ENCODE data around the gene CSN3. TPM values are rescaled to one million over a fixed set of nuclear protein-coding genes. Genes with fewer than 3 reads are reported as not detected.
"Not testable (repeated sequence)": the region's sequence is repeated elsewhere in the genome, so short reads cannot be mapped to it uniquely, and the experiment has no call there.

CSN3 gene, protein sequence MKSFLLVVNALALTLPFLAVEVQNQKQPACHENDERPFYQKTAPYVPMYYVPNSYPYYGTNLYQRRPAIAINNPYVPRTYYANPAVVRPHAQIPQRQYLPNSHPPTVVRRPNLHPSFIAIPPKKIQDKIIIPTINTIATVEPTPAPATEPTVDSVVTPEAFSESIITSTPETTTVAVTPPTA
- polyA plus RNA-seq, result not detected

DNA sequence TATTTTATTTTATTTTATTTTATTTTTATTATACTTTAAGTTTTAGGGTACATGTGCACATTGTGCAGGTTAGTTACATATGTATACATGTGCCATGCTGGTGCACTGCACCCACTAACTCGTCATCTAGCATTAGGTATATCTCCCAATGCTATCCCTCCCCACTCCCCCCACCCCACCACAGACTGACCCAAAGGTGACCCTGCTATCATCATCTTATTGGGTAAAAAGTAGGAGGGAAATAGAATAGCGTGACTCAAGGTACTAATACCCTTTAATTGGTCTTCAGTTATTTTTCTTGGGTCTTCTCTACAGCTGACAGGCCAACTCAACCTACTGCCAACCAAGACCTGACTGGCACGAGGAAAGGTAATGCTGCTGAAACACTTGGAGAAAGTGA, at the start of gene CSN3:
Gene CSN3, plus strand, starts transcription at position 301 of the 400 bp plus-strand sequence. CDS start 2,223 bp downstream, outside the sequence.
- H3K27ac Mint-ChIP-seq, H3K4me3 Mint-ChIP-seq, H3K9me3 Mint-ChIP-seq, H3K4me1 Mint-ChIP-seq, H3K27me3 Mint-ChIP-seq, H3K36me3 Mint-ChIP-seq: not testable (repeated sequence)

DNA sequence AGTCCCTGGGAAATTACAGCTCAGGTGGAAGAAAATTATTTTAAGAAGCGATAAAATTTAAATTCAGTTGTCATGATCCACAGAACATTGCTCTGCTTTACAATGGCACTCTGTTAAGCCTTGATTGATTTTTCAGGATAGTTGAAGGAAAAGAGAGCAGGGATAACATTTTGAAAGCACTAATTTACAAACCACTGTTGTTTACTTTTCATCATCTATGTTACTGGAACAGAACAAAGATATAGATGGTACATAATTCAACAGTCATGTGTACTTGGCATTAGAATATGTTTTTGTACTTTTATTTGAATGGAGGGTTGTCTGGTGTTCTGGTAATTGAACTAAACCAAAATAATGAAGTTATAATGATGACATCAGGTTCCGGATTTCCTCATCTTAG, 49.5 kb upstream of the CSN3 start:
- Mint-ChIP-seq H3K27ac (no peak overlapping the region), H3K4me3 (no peak overlapping the region), H3K9me3 (peaks cover 0 to 4% (median 0%) of the 10 kb centered on the region in 3 donors), H3K27me3 (no peaks in the 10 kb centered on the region), H3K36me3 (no peaks in the 10 kb centered on the region), H3K4me1 (no peaks in the 10 kb centered on the region)

- Mint-ChIP-seq H3K36me3 (no peaks in the 10 kb centered on the region), H3K27me3 (no peaks in the 10 kb centered on the region), H3K4me3 (no peak within 1 kb of the TSS), H3K27ac (no peak within 1 kb of the TSS), H3K4me1 (no peaks in the 10 kb centered on the region), H3K9me3 (peaks cover 0 to 4% (median 0%) of the 10 kb centered on the region in 3 donors)
Measured at GRCh38 chr4:70195425-70195824, 47.0 kb upstream of the CSN3 start, which contains the start of gene ODAM. TSS of gene ODAM (plus strand) at chr4:70195725. CDS start at chr4:70196544, 819 bp downstream.

- Mint-ChIP-seq H3K4me1 (no peaks in the 10 kb centered on the region), H3K27me3 (no peaks in the 10 kb centered on the region), H3K9me3 (no peaks in the 10 kb centered on the region), H3K36me3 (no peaks in the 10 kb centered on the region), H3K27ac (no peak overlapping the region), H3K4me3 (no peak overlapping the region)
Measured at GRCh38 chr4:70196857-70197256, 45.5 kb upstream of the CSN3 start.

DNA sequence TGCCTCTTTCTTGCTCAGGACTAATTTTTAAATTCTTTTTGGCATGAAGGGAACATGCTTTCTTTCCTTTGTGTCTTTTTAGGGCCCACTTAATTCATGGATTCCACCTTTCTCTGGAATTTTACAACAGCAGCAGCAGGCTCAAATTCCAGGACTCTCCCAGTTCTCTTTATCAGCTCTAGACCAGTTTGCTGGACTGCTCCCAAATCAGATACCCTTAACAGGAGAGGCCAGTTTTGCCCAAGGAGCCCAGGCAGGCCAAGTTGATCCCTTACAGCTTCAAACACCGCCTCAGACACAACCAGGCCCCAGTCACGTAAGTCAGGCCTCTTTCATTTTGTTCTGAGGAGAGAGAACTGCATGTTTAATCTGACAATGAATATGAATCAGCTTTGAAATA, 44.6 kb upstream of the CSN3 start:
- Mint-ChIP-seq H3K36me3 (no peaks in the 10 kb centered on the region), H3K27ac (no peak overlapping the region), H3K4me1 (no peaks in the 10 kb centered on the region), H3K9me3 (no peaks in the 10 kb centered on the region), H3K4me3 (no peak overlapping the region), H3K27me3 (no peaks in the 10 kb centered on the region)

GRCh38 chr4:70203601-70204000, 38.8 kb upstream of the CSN3 start:
- Mint-ChIP-seq H3K4me1 (no peaks in the 10 kb centered on the region), H3K36me3 (no peaks in the 10 kb centered on the region), H3K27me3 (no peaks in the 10 kb centered on the region), H3K27ac (no peak overlapping the region), H3K4me3 (no peak overlapping the region), H3K9me3 (peaks cover 0 to 3% (median 0%) of the 10 kb centered on the region in 3 donors)

- not testable (repeated sequence) for H3K36me3 Mint-ChIP-seq, H3K27ac Mint-ChIP-seq, H3K27me3 Mint-ChIP-seq, H3K4me1 Mint-ChIP-seq, H3K4me3 Mint-ChIP-seq, H3K9me3 Mint-ChIP-seq
Measured at GRCh38 chr4:70212752-70213151, 29.6 kb upstream of the CSN3 start.

DNA sequence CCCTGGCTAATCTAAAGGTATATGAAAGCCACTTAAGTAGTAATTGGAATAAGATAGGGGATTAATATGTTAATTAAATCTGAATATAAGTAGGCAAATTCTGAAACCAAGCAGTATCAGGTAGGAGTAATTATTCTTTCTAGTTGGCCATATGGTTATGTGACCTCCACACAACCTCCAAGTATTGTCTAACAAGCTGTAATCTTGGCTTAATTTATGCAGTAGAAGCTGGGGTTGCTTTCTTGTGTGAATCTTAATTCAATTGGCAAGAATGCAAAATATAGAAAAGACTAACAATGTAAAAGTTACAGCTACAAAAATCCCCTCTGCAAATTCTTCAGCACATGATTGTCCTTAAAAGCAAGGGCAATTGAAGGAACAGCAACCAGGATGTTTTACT, 26.3 kb upstream of the CSN3 start:
- not testable (repeated sequence) for H3K36me3 Mint-ChIP-seq, H3K4me3 Mint-ChIP-seq, H3K9me3 Mint-ChIP-seq, H3K4me1 Mint-ChIP-seq, H3K27me3 Mint-ChIP-seq, H3K27ac Mint-ChIP-seq

DNA sequence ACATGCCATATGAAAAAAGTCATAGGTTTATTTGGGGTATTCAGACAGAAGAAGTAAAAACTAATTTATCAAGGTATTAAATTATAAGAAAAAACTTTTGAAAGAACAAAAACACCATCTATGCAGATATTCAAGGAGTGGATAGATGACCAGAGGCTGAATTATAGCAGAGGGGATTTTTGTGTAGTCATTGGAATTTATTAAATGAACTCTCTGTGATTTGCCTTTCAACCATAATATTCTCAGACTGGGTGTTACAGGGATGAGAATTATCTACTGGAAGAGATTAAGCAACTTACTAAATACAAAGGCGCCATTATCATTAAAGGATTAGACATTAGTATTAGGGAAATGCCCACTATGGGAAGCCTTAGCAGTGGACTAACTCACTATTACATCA, 25.8 kb upstream of the CSN3 start:
- not testable (repeated sequence) for H3K27ac Mint-ChIP-seq, H3K4me3 Mint-ChIP-seq, H3K36me3 Mint-ChIP-seq, H3K27me3 Mint-ChIP-seq, H3K9me3 Mint-ChIP-seq, H3K4me1 Mint-ChIP-seq

GRCh38 chr4:70221389-70221788, 21.0 kb upstream of the CSN3 start:
- not testable (repeated sequence) for H3K27me3 Mint-ChIP-seq, H3K27ac Mint-ChIP-seq, H3K4me3 Mint-ChIP-seq, H3K36me3 Mint-ChIP-seq, H3K4me1 Mint-ChIP-seq, H3K9me3 Mint-ChIP-seq

GRCh38 chr4:70221818-70222217, 20.6 kb upstream of the CSN3 start:
- H3K36me3 Mint-ChIP-seq, H3K9me3 Mint-ChIP-seq, H3K4me1 Mint-ChIP-seq, H3K27ac Mint-ChIP-seq, H3K4me3 Mint-ChIP-seq, H3K27me3 Mint-ChIP-seq: not testable (repeated sequence)

- Mint-ChIP-seq H3K27ac (peak within 1 kb of the TSS in 1 of 3 donors; percentile 51), H3K9me3 (peaks cover 0 to 4% (median 3%) of the 10 kb centered on the region in 3 donors), H3K4me1 (no peaks in the 10 kb centered on the region), H3K27me3 (no peaks in the 10 kb centered on the region), H3K4me3 (no peak within 1 kb of the TSS), H3K36me3 (no peaks in the 10 kb centered on the region)
Measured at GRCh38 chr4:70225824-70226223, 16.6 kb upstream of the CSN3 start, which contains the start of gene FDCSP. TSS of gene FDCSP (plus strand) at chr4:70226124. CDS start at chr4:70231195, 5,071 bp downstream.

DNA sequence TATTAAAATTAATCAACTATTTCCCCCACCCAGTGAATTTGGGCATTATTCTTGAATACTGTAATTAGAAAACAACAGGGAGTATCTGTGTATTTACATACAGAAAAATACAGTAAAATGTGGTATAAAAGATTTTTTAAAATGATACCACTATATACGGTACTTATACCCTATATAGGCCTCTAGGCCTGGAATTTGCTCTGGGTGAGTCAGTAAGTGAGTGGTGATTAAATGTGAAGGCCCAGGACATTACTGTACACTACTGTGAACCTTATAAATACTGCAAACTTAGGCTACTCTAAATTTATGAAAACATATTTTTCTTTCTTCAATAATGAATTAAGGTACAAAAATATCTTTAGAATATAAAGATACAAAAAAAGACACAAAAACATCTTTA, 6.3 kb upstream of the CSN3 start:
- Mint-ChIP-seq H3K27ac (no peak overlapping the region), H3K36me3 (no peaks in the 10 kb centered on the region), H3K9me3 (no peaks in the 10 kb centered on the region), H3K27me3 (no peaks in the 10 kb centered on the region), H3K4me3 (no peak overlapping the region), H3K4me1 (no peaks in the 10 kb centered on the region)

DNA sequence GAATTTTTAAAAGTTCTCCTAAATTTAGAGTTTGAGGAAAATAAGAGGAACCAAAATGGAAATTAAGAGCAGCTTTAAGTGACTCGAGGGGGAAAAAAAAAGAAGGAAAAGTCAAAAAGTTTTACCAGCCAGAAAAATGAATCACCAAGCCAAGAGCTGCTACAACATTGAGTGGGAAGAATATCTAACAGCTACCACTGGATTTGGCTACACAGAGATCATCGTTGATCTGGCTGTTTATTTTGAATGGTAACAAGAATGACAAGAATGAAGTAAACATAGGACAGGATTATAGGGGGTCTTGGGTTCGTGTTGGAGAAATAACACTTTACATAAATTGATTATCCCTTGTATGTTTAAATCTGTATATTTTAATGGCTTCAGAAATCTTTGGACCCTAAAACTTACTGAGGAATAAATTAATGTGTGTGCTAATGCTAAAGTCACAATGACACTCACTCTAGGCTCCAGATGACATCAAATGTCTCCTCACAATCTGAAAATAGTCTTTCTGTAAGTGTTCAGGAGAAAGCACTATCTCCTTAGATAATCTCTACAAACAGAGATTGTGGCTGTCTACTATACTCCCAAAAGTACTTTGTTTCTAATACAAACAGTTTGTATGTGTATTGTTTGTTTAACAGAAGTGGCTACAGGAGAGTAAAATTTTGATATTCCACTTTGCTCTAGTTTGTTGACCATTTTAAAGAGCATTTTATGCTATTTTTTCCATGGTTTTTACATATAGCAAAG, 3.1 kb upstream of the CSN3 start:
- Mint-ChIP-seq H3K27ac (no peak overlapping the region), H3K36me3 (no peaks in the 10 kb centered on the region), H3K9me3 (no peaks in the 10 kb centered on the region), H3K4me3 (no peak overlapping the region), H3K27me3 (no peaks in the 10 kb centered on the region), H3K4me1 (no peaks in the 10 kb centered on the region)

GRCh38 chr4:70239884-70240591, 2.4 kb upstream of the CSN3 start:
- Mint-ChIP-seq H3K9me3 (no peaks in the 10 kb centered on the region), H3K4me1 (no peaks in the 10 kb centered on the region), H3K36me3 (no peaks in the 10 kb centered on the region), H3K4me3 (no peak overlapping the region), H3K27me3 (no peaks in the 10 kb centered on the region), H3K27ac (no peak overlapping the region)

GRCh38 chr4:70243091-70243490, 694 bp downstream of the CSN3 start:
- Mint-ChIP-seq H3K4me1 (no peaks in the 10 kb centered on the region), H3K27ac (no peak overlapping the region), H3K27me3 (no peaks in the 10 kb centered on the region), H3K36me3 (no peaks in the 10 kb centered on the region), H3K9me3 (no peaks in the 10 kb centered on the region), H3K4me3 (no peak overlapping the region)
